Esophagus muscularis mucosa (tissue), 4 donors: ENCODE measurements around the gene MZT2B. TPM values are rescaled to one million over a fixed set of nuclear protein-coding genes. Genes with fewer than 3 reads are reported as not detected.
"Not testable (repeated sequence)": the region's sequence is repeated elsewhere in the genome, so short reads cannot be mapped to it uniquely, and the experiment has no call there.

Experiments used
- DNase-seq: peaks from one replicate; pipeline ENCODE4 v3.0.0-alpha.2; 2017; ENCODE audit errors: extremely low spot score
- H3K27ac ChIP-seq, 4 donors: fragments of 200-600 bp; sonication (generic); replicated peaks in 1 of 4; 1 replicate in 3 of 4; 2 replicates in 1 of 4; pipeline ENCODE4 v1.5.1; 2016 to 2019; ENCODE audit warnings: mild to moderate bottlenecking in 1 of 4
- H3K27me3 ChIP-seq, 4 donors: fragments of 200-600 bp; sonication (generic); one replicate each; pipeline versions ENCODE4 v1.5.1 to v1.6.0; 2016 to 2019
- H3K36me3 ChIP-seq, 4 donors: fragments of 200-600 bp; sonication (generic); one replicate each; pipeline ENCODE4 v1.5.1; 2016 to 2019
- H3K4me1 ChIP-seq, 4 donors: fragments of 200-600 bp; sonication (generic); one replicate each; pipeline ENCODE4 v1.5.1; 2016 to 2019
- H3K4me3 ChIP-seq, 4 donors: fragments of 200-600 bp; sonication (generic); 1 replicate in 2 of 4; 2 replicates in 2 of 4; pipeline ENCODE4 v1.5.1; 2016 to 2019; ENCODE audit warnings: mild to moderate bottlenecking in 4 of 4, moderate library complexity in 1 of 4
- H3K9me3 ChIP-seq, 4 donors: fragments of 200-600 bp; sonication (generic); 1 replicate in 3 of 4; 2 replicates in 1 of 4; pipeline ENCODE4 v1.5.1; 2016 to 2019
- POLR2A ChIP-seq: fragments of 450-650 bp; IDR thresholded peaks from one replicate; pipeline ENCODE4 v1.6.1; 2017; ENCODE audit warnings: antibody characterized with exemption, moderate library complexity, mild to moderate bottlenecking, low read depth
- WGBS: methylation state at CpG from one replicate; pipeline ENCODE4 v1.1.5; 2018; 5-methylcytosine and 5-hydroxymethylcytosine counted together
- intact Hi-C: fragments of 100-400 bp; cut with DNase I; formaldehyde crosslinking; loops from one replicate; pipeline ENCODE4 v1.15.1; 2023
- total RNA-seq, 4 donors: library from RNA; depleted of rRNA; stranded (reverse); fragments of >200 nt; gene quantifications; one replicate each; pipeline versions ENCODE4 v1.1.0 to v1.2.1, GENCODE V29; 2016

MZT2B gene
- total RNA-seq, 4 donors from 2014 or later = 145 to 282 (median 196) TPM

DNA sequence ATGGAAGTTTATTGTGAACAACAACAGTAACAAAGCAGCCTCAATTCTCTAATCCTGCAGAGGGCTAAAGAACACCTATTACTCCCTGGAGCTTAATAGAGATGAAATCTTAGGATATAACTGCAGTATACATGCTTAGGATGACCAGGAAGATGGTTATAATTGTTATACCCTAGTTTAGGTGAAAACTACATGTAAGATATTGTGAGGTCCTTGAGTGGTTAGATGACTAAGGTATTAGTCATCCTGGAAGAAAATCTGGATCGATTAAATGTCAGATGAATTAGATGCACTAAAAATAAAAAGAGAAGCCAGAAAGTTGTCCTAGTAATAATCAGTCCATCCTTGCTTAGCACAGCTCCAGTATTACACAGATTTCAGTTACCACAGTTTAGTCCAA is 38.4 kb downstream of the MZT2B start:
- DNase-seq, H3K27ac ChIP-seq, H3K4me3 ChIP-seq, H3K9me3 ChIP-seq, intact Hi-C loops, H3K36me3 ChIP-seq, H3K4me1 ChIP-seq: not testable (repeated sequence)
- peaks cover 0 to 17% (median 0%) of the 10 kb centered on the region in 4 donors for H3K27me3 ChIP-seq
- WGBS = 75% methylated on average over 1 of the region's 1 CpG

GRCh38 chr2:130222523-130222922 is 40.5 kb downstream of the MZT2B start:
- H3K9me3 ChIP-seq, H3K27ac ChIP-seq, H3K4me3 ChIP-seq, H3K4me1 ChIP-seq, H3K36me3 ChIP-seq, DNase-seq, intact Hi-C loops: not testable (repeated sequence)
- peaks cover 0 to 17% (median 0%) of the 10 kb centered on the region in 4 donors for H3K27me3 ChIP-seq
- 55% methylated on average over 4 of the region's 4 CpGs for WGBS

DNA sequence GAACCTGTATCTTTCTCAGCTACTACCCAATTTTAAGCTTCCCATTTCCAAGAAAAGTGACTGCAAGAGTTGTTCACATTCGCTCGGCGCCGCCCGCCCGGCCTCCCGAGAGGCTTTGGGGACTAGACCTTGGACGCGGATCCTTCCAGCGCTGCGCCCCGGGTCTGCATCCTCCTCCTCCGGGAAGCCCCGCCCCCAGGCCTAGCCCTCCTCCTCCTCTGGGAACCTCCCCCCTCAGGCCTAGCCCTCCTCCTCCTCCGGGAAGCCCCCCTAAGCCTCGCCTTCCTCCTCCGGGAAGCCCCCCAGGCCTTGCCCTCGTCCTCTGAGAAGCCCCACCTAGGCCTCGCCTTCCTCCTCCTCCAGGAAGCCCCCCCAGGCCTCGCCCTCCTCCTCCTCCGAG is 45.9 kb downstream of the MZT2B start:
- Histone ChIP-seq H3K27me3 (peaks cover 0 to 31% (median 2%) of the 10 kb centered on the region in 4 donors), H3K4me1 (peaks cover 0 to 13% (median 0%) of the 10 kb centered on the region in 4 donors)
- H3K36me3 ChIP-seq, H3K4me3 ChIP-seq, DNase-seq, H3K27ac ChIP-seq, intact Hi-C loops, H3K9me3 ChIP-seq: not testable (repeated sequence)
- WGBS = 91% methylated on average over 19 of the region's 21 CpGs

GRCh38 chr2:130228467-130229160 is 46.6 kb downstream of the MZT2B start:
- DNase-seq, H3K27ac ChIP-seq, H3K36me3 ChIP-seq, intact Hi-C loops, H3K9me3 ChIP-seq: not testable (repeated sequence)
- WGBS = 78% methylated on average over 21 of the region's 69 CpGs
- Histone ChIP-seq H3K4me3 (peak overlapping the region; percentile 25 to 46 (median 31)), H3K27me3 (peaks cover 0 to 31% (median 2%) of the 10 kb centered on the region in 4 donors), H3K4me1 (peaks cover 0 to 13% (median 0%) of the 10 kb centered on the region in 4 donors)

DNA sequence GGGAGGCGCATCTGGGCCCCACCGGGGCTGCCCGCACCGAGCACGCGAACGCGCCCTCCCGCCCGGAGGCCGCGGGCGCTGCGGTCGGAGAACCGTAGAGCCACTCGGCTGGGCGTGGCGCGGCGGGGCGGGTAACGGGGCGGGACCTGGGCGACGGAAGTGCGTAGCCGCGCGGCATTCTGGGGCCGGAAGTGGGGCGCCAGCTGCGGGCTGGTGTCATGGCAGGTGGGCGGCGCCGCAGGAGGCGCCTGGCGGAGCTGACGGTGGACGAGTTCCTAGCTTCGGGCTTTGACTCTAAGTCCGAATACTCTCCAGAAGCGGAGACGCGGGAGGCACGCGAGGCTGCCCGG is 47.1 kb downstream of the MZT2B start:
- H3K4me3 ChIP-seq = peak overlapping the region; percentile 25 to 46 (median 31)
- H3K9me3 ChIP-seq, intact Hi-C loops, H3K27ac ChIP-seq, DNase-seq, H3K36me3 ChIP-seq: not testable (repeated sequence)
- H3K27me3 ChIP-seq = peaks cover 0 to 31% (median 2%) of the 10 kb centered on the region in 4 donors
- H3K4me1 ChIP-seq = peaks cover 0 to 13% (median 0%) of the 10 kb centered on the region in 4 donors
- WGBS = no CpG with 5 or more reads among the region's 48 CpGs

- Histone ChIP-seq H3K27me3 (peaks cover 0 to 31% (median 2%) of the 10 kb centered on the region in 4 donors), H3K4me1 (peaks cover 0 to 13% (median 0%) of the 10 kb centered on the region in 4 donors)
- H3K4me3 ChIP-seq, H3K9me3 ChIP-seq, H3K36me3 ChIP-seq, intact Hi-C loops, DNase-seq, H3K27ac ChIP-seq: not testable (repeated sequence)
- 95% methylated on average over 14 of the region's 18 CpGs for WGBS
Measured at GRCh38 chr2:130230376-130230775, 48.3 kb downstream of the MZT2B start.

GRCh38 chr2:130230907-130231306 is 48.8 kb downstream of the MZT2B start:
- intact Hi-C loops, DNase-seq, H3K27ac ChIP-seq, H3K9me3 ChIP-seq, H3K4me3 ChIP-seq, H3K36me3 ChIP-seq: not testable (repeated sequence)
- Histone ChIP-seq H3K27me3 (peaks cover 0 to 31% (median 2%) of the 10 kb centered on the region in 4 donors), H3K4me1 (peaks cover 0 to 13% (median 0%) of the 10 kb centered on the region in 4 donors)
- 89% methylated on average over 3 of the region's 15 CpGs for WGBS

DNA sequence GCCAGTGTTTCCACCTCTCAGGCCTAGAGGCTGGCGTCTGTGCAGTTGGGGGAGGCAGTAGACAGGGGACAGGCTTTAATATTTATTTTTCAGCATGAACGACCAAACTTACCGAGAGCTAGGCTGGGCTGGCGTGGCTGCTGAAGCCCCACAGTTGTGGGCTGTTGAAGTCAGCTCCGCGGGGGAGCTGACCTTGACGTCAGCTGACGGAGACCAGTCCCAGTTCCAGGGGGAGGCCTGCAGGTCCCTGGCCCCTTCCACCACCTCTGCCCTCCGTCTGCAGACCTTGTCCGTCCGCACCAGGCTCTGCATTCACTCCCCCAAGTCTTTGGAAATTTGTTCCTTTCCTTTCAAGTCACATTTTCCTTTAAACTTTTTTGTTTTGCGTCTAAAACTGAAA is 49.6 kb downstream of the MZT2B start:
- no peak for DNase-seq
- 85% methylated on average over 12 of the region's 12 CpGs for WGBS
- Histone ChIP-seq H3K36me3 (no peaks in the 10 kb centered on the region), H3K9me3 (no peaks in the 10 kb centered on the region), H3K4me3 (no peak overlapping the region), H3K27ac (no peak overlapping the region), H3K4me1 (peaks cover 0 to 13% (median 0%) of the 10 kb centered on the region in 4 donors), H3K27me3 (peaks cover 0 to 31% (median 2%) of the 10 kb centered on the region in 4 donors)
- no peak for TF ChIP-seq POLR2A
- intact Hi-C loops = no loop called here

- H3K4me3 ChIP-seq, H3K9me3 ChIP-seq, H3K27ac ChIP-seq, DNase-seq, H3K36me3 ChIP-seq, intact Hi-C loops: not testable (repeated sequence)
- H3K4me1 ChIP-seq = peaks cover 0 to 13% (median 0%) of the 10 kb centered on the region in 4 donors
- WGBS = 93% methylated on average over 2 of the region's 2 CpGs
- peaks cover 0 to 31% (median 2%) of the 10 kb centered on the region in 4 donors for H3K27me3 ChIP-seq
Measured at GRCh38 chr2:130233066-130233465, 51.0 kb downstream of the MZT2B start.

- H3K27me3 ChIP-seq, H3K4me3 ChIP-seq, DNase-seq, intact Hi-C loops, H3K36me3 ChIP-seq, H3K9me3 ChIP-seq, H3K4me1 ChIP-seq, H3K27ac ChIP-seq: not testable (repeated sequence)
- 84% methylated on average over 5 of the region's 6 CpGs for WGBS
Measured at GRCh38 chr2:130239581-130239980, 57.5 kb downstream of the MZT2B start.

Other genes with a start within 250 kb of the MZT2B start
- under 1 TPM in 3 of 4 donors, not detected in 1; 0.26 to 0.57 (median 0.42) TPM for gene RAB6C, start 202.6 kb upstream of the MZT2B start, total RNA-seq
- not detected for gene POTEF, start 53.0 kb upstream of the MZT2B start, total RNA-seq
- 1 to 10 TPM; 2.8 to 5.0 (median 4.2) TPM for gene CCDC74B, start 37.1 kb upstream of the MZT2B start, total RNA-seq
- gene SMPD4, start 660 bp upstream of the MZT2B start, total RNA-seq = 10 to 100 TPM; 27.3 to 46.3 (median 36.9) TPM
- not detected for gene TUBA3E, start 16.2 kb downstream of the MZT2B start, total RNA-seq
- 100 to 1,000 TPM in 3 of 4 donors, 10 to 100 TPM in 1; 94.7 to 139 (median 114) TPM for gene IMP4, start 160.6 kb downstream of the MZT2B start, total RNA-seq
- gene PTPN18, start 173.8 kb downstream of the MZT2B start, total RNA-seq = 10 to 100 TPM; 36.6 to 60.2 (median 50.3) TPM